Measurements from ENCODE around the gene SNTB2. TPM values are rescaled to one million over a fixed set of nuclear protein-coding genes. Genes with fewer than 3 reads are reported as not detected.

Gene SNTB2
- total RNA-seq, 4 donors from 2014 or later = 14.2 to 31.4 (median 24.1) TPM

GRCh38 chr16:69325784-69326171, 138.8 kb downstream of the SNTB2 start:
- intact Hi-C loops (cut with DNase I; ENCODE audit: low total_unique reads) = no loop called here
- Histone ChIP-seq H3K9me3 (no peaks in the 10 kb centered on the region), H3K27me3 (no peaks in the 10 kb centered on the region), H3K27ac (peak overlapping the region; percentile 27 to 55 (median 38)), H3K36me3 (peaks cover 0 to 26% (median 13%) of the 10 kb centered on the region in 4 donors), H3K4me3 (no peak overlapping the region), H3K4me1 (peaks cover 15 to 51% (median 43%) of the 10 kb centered on the region in 4 donors)
- 75% methylated on average over 5 of the region's 6 CpGs; no CpG with 5 or more reads in 1 of the 2 donors for WGBS, 2 donors (ENCODE audit: low coverage in 1 of 2)
- no peak for DNase-seq
- in situ Hi-C loops (cut with MboI; ENCODE audit: low pct_ligation_motif_present in 1 of 4, low pct_unique_long_range_greater_than_20kb in 1 of 4, low sequenced_read_pairs in 3 of 4) = no loop called here
- TF ChIP-seq POLR2AphosphoS5 (IDR thresholded peaks at IDR 0.05) = no peak
- no peak for TF ChIP-seq CTCF (IDR thresholded peaks at IDR 0.05)
- TF ChIP-seq POLR2A (IDR thresholded peaks at IDR 0.05) = no peak
- TF ChIP-seq EP300 (IDR thresholded peaks at IDR 0.05; ENCODE audit: low read depth) = no peak

GRCh38 chr16:69326172-69326873, 139.4 kb downstream of the SNTB2 start:
- peaks cover 0 to 21% (median 9%) of the 10 kb centered on the region in 4 donors for H3K36me3 ChIP-seq
- in situ Hi-C loops (cut with MboI; ENCODE audit: low pct_ligation_motif_present in 1 of 4, low pct_unique_long_range_greater_than_20kb in 1 of 4, low sequenced_read_pairs in 3 of 4) = no loop called here
- 23 to 38% methylated on average over 4 to 7 of the region's 7 CpGs for WGBS, 2 donors (ENCODE audit: low coverage in 1 of 2)

GRCh38 chr16:69327585-69328310, 140.8 kb downstream of the SNTB2 start:
- Histone ChIP-seq H3K4me1 (peaks cover 15 to 60% (median 49%) of the 10 kb centered on the region in 4 donors), H3K9me3 (no peaks in the 10 kb centered on the region)

More at GRCh38 chr16:69326172-69326873, 139.4 kb downstream of the SNTB2 start:
- Histone ChIP-seq H3K9me3 (no peaks in the 10 kb centered on the region), H3K4me1 (peaks cover 15 to 57% (median 48%) of the 10 kb centered on the region in 4 donors), H3K4me3 (no peak overlapping the region), H3K27me3 (no peaks in the 10 kb centered on the region), H3K27ac (peak overlapping the region; percentile 27 to 55 (median 38))
- TF ChIP-seq EP300 (IDR thresholded peaks at IDR 0.05; ENCODE audit: low read depth) (no peak), POLR2A (IDR thresholded peaks at IDR 0.05) (no peak), POLR2AphosphoS5 (IDR thresholded peaks at IDR 0.05) (peak in 2 of 3 donors; percentile 19 to 24), CTCF (IDR thresholded peaks at IDR 0.05) (no peak)
- intact Hi-C loops (cut with DNase I; ENCODE audit: low total_unique reads) = no loop called here
- peak; percentile 62 for DNase-seq

More at GRCh38 chr16:69327585-69328310, 140.8 kb downstream of the SNTB2 start:
- no peaks in the 10 kb centered on the region for H3K27me3 ChIP-seq
- no peak for DNase-seq
- in situ Hi-C loops (cut with MboI; ENCODE audit: low pct_ligation_motif_present in 1 of 4, low pct_unique_long_range_greater_than_20kb in 1 of 4, low sequenced_read_pairs in 3 of 4) (no loop called here), intact Hi-C loops (cut with DNase I; ENCODE audit: low total_unique reads) (no loop called here)
- peak overlapping the region in 3 of 4 donors; percentile 7 to 23 (median 10) for H3K27ac ChIP-seq
- TF ChIP-seq POLR2AphosphoS5 (IDR thresholded peaks at IDR 0.05) (no peak), POLR2A (IDR thresholded peaks at IDR 0.05) (no peak), CTCF (IDR thresholded peaks at IDR 0.05) (no peak), EP300 (IDR thresholded peaks at IDR 0.05; ENCODE audit: low read depth) (no peak)
- 74 to 94% methylated on average over 6 to 14 of the region's 14 CpGs for WGBS, 2 donors (ENCODE audit: low coverage in 1 of 2)
- H3K4me3 ChIP-seq = no peak overlapping the region
- H3K36me3 ChIP-seq = peaks cover 0 to 8% (median 3%) of the 10 kb centered on the region in 4 donors
